ENCODE results near the gene MCF2. TPM values are rescaled to one million over a fixed set of nuclear protein-coding genes. Genes with fewer than 3 reads are reported as not detected.

The MCF2 gene, protein sequence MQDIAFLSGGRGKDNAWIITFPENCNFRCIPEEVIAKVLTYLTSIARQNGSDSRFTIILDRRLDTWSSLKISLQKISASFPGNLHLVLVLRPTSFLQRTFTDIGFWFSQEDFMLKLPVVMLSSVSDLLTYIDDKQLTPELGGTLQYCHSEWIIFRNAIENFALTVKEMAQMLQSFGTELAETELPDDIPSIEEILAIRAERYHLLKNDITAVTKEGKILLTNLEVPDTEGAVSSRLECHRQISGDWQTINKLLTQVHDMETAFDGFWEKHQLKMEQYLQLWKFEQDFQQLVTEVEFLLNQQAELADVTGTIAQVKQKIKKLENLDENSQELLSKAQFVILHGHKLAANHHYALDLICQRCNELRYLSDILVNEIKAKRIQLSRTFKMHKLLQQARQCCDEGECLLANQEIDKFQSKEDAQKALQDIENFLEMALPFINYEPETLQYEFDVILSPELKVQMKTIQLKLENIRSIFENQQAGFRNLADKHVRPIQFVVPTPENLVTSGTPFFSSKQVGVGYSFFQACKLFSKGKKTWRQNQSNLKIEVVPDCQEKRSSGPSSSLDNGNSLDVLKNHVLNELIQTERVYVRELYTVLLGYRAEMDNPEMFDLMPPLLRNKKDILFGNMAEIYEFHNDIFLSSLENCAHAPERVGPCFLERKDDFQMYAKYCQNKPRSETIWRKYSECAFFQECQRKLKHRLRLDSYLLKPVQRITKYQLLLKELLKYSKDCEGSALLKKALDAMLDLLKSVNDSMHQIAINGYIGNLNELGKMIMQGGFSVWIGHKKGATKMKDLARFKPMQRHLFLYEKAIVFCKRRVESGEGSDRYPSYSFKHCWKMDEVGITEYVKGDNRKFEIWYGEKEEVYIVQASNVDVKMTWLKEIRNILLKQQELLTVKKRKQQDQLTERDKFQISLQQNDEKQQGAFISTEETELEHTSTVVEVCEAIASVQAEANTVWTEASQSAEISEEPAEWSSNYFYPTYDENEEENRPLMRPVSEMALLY
- 0.17 and 0.47 TPM in 2 replicates for total RNA-seq

GRCh38 chrX:139708067-139708466 lies at the start of gene MCF2:
TSS of gene MCF2 (minus strand) at chrX:139708167. CDS start at chrX:139651744, 56,423 bp downstream.

Other genes starting within 250 kb of the MCF2 start
- not detected in 2 replicates for gene F9, start 177.4 kb downstream of the MCF2 start, total RNA-seq
- 24.5 and 49.3 TPM in 2 replicates for gene ATP11C, start 224.9 kb upstream of the MCF2 start, total RNA-seq